Natural killer cell treated with Interleukin-12 subunit alpha and Interleukin-12 subunit beta and Interleukin-15 and Interleukin-18, amount 100 ng/mL, for 72 hours (primary cell): ENCODE results near the gene C1orf52. TPM values are rescaled to one million over a fixed set of nuclear protein-coding genes. Genes with fewer than 3 reads are reported as not detected.
A peak's percentile ranks its signal among the peaks of the same experiment; 100 is the strongest.

Source experiments
- ATAC-seq, 2 donors: fragments of 150-1000 bp; cut with Tn5 transposase in 1 of 2; sonication (Bioruptor Pico), chemical (Tn5 transposase) in 1 of 2; 2 replicates each; pipeline ENCODE4 v1.10.0; 2021
- DNase-seq: peaks from one replicate; pipeline ENCODE4 v3.0.0; 2022; ENCODE audit warnings: low spot score
- H3K27ac Mint-ChIP-seq, 2 donors: 1 replicate in 1 of 2; 2 replicates in 1 of 2; pipeline ENCODE4 v1.8.0; 2022; ENCODE audit warnings: mixed read lengths in 2 of 2, mild to moderate bottlenecking in 1 of 2, moderate library complexity in 1 of 2
- H3K27me3 Mint-ChIP-seq, 2 donors: 1 replicate in 1 of 2; 2 replicates in 1 of 2; pipeline ENCODE4 v1.8.0; 2022; ENCODE audit warnings: mixed read lengths in 2 of 2
- H3K36me3 Mint-ChIP-seq: one replicate; pipeline ENCODE4 v1.8.0; 2022; ENCODE audit warnings: mixed read lengths
- H3K4me1 Mint-ChIP-seq, 2 donors: 1 replicate in 1 of 2; 2 replicates in 1 of 2; pipeline ENCODE4 v1.8.0; 2022; ENCODE audit warnings: low read depth in 2 of 2, mixed read lengths in 2 of 2, mild to moderate bottlenecking in 1 of 2
- H3K4me3 Mint-ChIP-seq: one replicate; pipeline ENCODE4 v1.8.0; 2022; ENCODE audit warnings: mixed read lengths
- H3K9me3 Mint-ChIP-seq: 2 replicates; pipeline ENCODE4 v1.8.0; 2022; ENCODE audit warnings: mixed read lengths
- total RNA-seq, 2 donors: library from RNA; stranded (reverse); gene quantifications; one replicate each; pipeline ENCODE4 v1.2.3, GENCODE V29; 2022

Gene C1orf52
- total RNA-seq, 2 donors from 2014 or later, result 28.6 to 29.6 TPM

- no peak overlapping the region for H3K4me3 Mint-ChIP-seq
- H3K27ac Mint-ChIP-seq, result no peak overlapping the region
These were observed 30.4 kb upstream of the C1orf52 start for GRCh38 chr1:85289848-85290335.

GRCh38 chr1:85289207-85289847, 29.9 kb upstream of the C1orf52 start:
- peaks cover 39 to 42% of the 10 kb centered on the region in 2 donors for H3K27me3 Mint-ChIP-seq
- H3K9me3 Mint-ChIP-seq, result no peaks in the 10 kb centered on the region
- H3K36me3 Mint-ChIP-seq, result no peaks in the 10 kb centered on the region
- DNase-seq, result no peak
- no peak overlapping the region for H3K27ac Mint-ChIP-seq
- H3K4me1 Mint-ChIP-seq, result no peaks in the 10 kb centered on the region
- peak in 1 of 2 donors; percentile 52 for ATAC-seq
- H3K4me3 Mint-ChIP-seq, result no peak overlapping the region

More at GRCh38 chr1:85289848-85290335, 30.4 kb upstream of the C1orf52 start:
- H3K9me3 Mint-ChIP-seq, result no peaks in the 10 kb centered on the region
- H3K36me3 Mint-ChIP-seq, result no peaks in the 10 kb centered on the region
- no peak for ATAC-seq
- H3K4me1 Mint-ChIP-seq, result no peaks in the 10 kb centered on the region
- peaks cover 42 to 44% of the 10 kb centered on the region in 2 donors for H3K27me3 Mint-ChIP-seq
- no peak for DNase-seq

GRCh38 chr1:85284202-85284601, 24.7 kb upstream of the C1orf52 start:
- H3K4me1 Mint-ChIP-seq, result no peaks in the 10 kb centered on the region
- no peak overlapping the region for H3K27ac Mint-ChIP-seq
- H3K36me3 Mint-ChIP-seq, result no peaks in the 10 kb centered on the region
- no peak for ATAC-seq
- no peak overlapping the region for H3K4me3 Mint-ChIP-seq
- no peak for DNase-seq
- peaks cover 29 to 30% of the 10 kb centered on the region in 2 donors for H3K27me3 Mint-ChIP-seq
- H3K9me3 Mint-ChIP-seq, result no peaks in the 10 kb centered on the region

- ATAC-seq, result no peak
- DNase-seq, result no peak
- Mint-ChIP-seq H3K36me3 (no peaks in the 10 kb centered on the region), H3K4me3 (no peak overlapping the region), H3K9me3 (no peaks in the 10 kb centered on the region), H3K4me1 (peaks cover 5% of the 10 kb centered on the region in 2 donors), H3K27ac (no peak overlapping the region), H3K27me3 (peaks cover 33 to 35% of the 10 kb centered on the region in 2 donors)
These were observed 24.2 kb upstream of the C1orf52 start for GRCh38 chr1:85283475-85284199.

- no peak for ATAC-seq
- peaks cover 33 to 36% of the 10 kb centered on the region in 2 donors for H3K27me3 Mint-ChIP-seq
- peaks cover 5 to 7% of the 10 kb centered on the region in 2 donors for H3K4me1 Mint-ChIP-seq
- no peak for DNase-seq
- H3K9me3 Mint-ChIP-seq, result no peaks in the 10 kb centered on the region
- H3K36me3 Mint-ChIP-seq, result no peaks in the 10 kb centered on the region
- no peak overlapping the region for H3K27ac Mint-ChIP-seq
- H3K4me3 Mint-ChIP-seq, result no peak overlapping the region
These were observed 23.0 kb upstream of the C1orf52 start for GRCh38 chr1:85282424-85282823.

- Mint-ChIP-seq H3K27ac (no peak overlapping the region), H3K27me3 (peaks cover 29 to 36% of the 10 kb centered on the region in 2 donors), H3K9me3 (no peaks in the 10 kb centered on the region), H3K4me3 (no peak overlapping the region), H3K36me3 (no peaks in the 10 kb centered on the region), H3K4me1 (peaks cover 10 to 13% of the 10 kb centered on the region in 2 donors)
- DNase-seq (no peak), ATAC-seq (no peak)
These were observed 21.2 kb upstream of the C1orf52 start for GRCh38 chr1:85280636-85281035.

GRCh38 chr1:85279458-85280080, 20.1 kb upstream of the C1orf52 start:
- H3K27me3 Mint-ChIP-seq, result peaks cover 29 to 36% of the 10 kb centered on the region in 2 donors
- no peaks in the 10 kb centered on the region for H3K9me3 Mint-ChIP-seq
- DNase-seq, result no peak
- no peak overlapping the region for H3K27ac Mint-ChIP-seq
- H3K36me3 Mint-ChIP-seq, result no peaks in the 10 kb centered on the region
- no peak for ATAC-seq
- H3K4me1 Mint-ChIP-seq, result peaks cover 16 to 24% of the 10 kb centered on the region in 2 donors
- H3K4me3 Mint-ChIP-seq, result no peak overlapping the region

- peaks cover 29 to 36% of the 10 kb centered on the region in 2 donors for H3K27me3 Mint-ChIP-seq
- DNase-seq (no peak), ATAC-seq (no peak)
- H3K27ac Mint-ChIP-seq, result no peak overlapping the region
- no peak overlapping the region for H3K4me3 Mint-ChIP-seq
- H3K9me3 Mint-ChIP-seq, result no peaks in the 10 kb centered on the region
- H3K36me3 Mint-ChIP-seq, result no peaks in the 10 kb centered on the region
- H3K4me1 Mint-ChIP-seq, result peaks cover 21 to 31% of the 10 kb centered on the region in 2 donors
These were observed 19.4 kb upstream of the C1orf52 start for GRCh38 chr1:85278853-85279314.

- Mint-ChIP-seq H3K27ac (no peak overlapping the region), H3K27me3 (peaks cover 27 to 36% of the 10 kb centered on the region in 2 donors), H3K4me1 (peaks cover 31 to 41% of the 10 kb centered on the region in 2 donors), H3K9me3 (no peaks in the 10 kb centered on the region), H3K36me3 (peaks cover 10% of the 10 kb centered on the region), H3K4me3 (no peak overlapping the region)
- ATAC-seq (no peak), DNase-seq (no peak)
These were observed 18.3 kb upstream of the C1orf52 start for GRCh38 chr1:85277802-85278201.

GRCh38 chr1:85276978-85277639, 17.6 kb upstream of the C1orf52 start:
- no peak for DNase-seq
- no peak for ATAC-seq
- H3K27ac Mint-ChIP-seq, result peak overlapping the region; percentile 68 to 83
- peaks cover 11% of the 10 kb centered on the region for H3K36me3 Mint-ChIP-seq
- peaks cover 24 to 32% of the 10 kb centered on the region in 2 donors for H3K27me3 Mint-ChIP-seq
- no peaks in the 10 kb centered on the region for H3K9me3 Mint-ChIP-seq
- peak overlapping the region; percentile 85 for H3K4me3 Mint-ChIP-seq
- peaks cover 33 to 44% of the 10 kb centered on the region in 2 donors for H3K4me1 Mint-ChIP-seq

- Mint-ChIP-seq H3K4me3 (peak within 1 kb of the TSS; percentile 85), H3K27ac (peak within 1 kb of the TSS; percentile 68 to 83), H3K4me1 (peaks cover 35 to 44% of the 10 kb centered on the region in 2 donors), H3K36me3 (peaks cover 11% of the 10 kb centered on the region), H3K27me3 (peaks cover 19 to 26% of the 10 kb centered on the region in 2 donors), H3K9me3 (no peaks in the 10 kb centered on the region)
- ATAC-seq (peak; percentile 100), DNase-seq (peak; percentile 98)
These were observed 16.9 kb upstream of the C1orf52 start, which contains the start of gene BCL10 for GRCh38 chr1:85276215-85276977. Gene BCL10 (minus strand): TSS chr1:85276632. CDS start chr1:85276352, 280 bp downstream.

GRCh38 chr1:85275701-85276214, 16.3 kb upstream of the C1orf52 start:
- H3K4me3 Mint-ChIP-seq, result peak overlapping the region; percentile 85
- no peak for DNase-seq
- H3K36me3 Mint-ChIP-seq, result peaks cover 17% of the 10 kb centered on the region
- H3K27me3 Mint-ChIP-seq, result peaks cover 12 to 20% of the 10 kb centered on the region in 2 donors
- ATAC-seq, result no peak
- peaks cover 41 to 44% of the 10 kb centered on the region in 2 donors for H3K4me1 Mint-ChIP-seq
- peak overlapping the region; percentile 68 to 83 for H3K27ac Mint-ChIP-seq
- no peaks in the 10 kb centered on the region for H3K9me3 Mint-ChIP-seq
